Panc1 (cell line): ENCODE measurements around the gene TMEM225.
"Not testable (repeated sequence)": the region's sequence is repeated elsewhere in the genome, so short reads cannot be mapped to it uniquely, and the experiment has no call there.

Experiments
- POLR2AphosphoS5 ChIP-seq: IDR thresholded peaks from 2 replicates; pipeline ENCODE4 v1.6.1; 2012; ENCODE audit warnings: mild to moderate bottlenecking, low read depth, low read length, moderate library complexity
- SIN3A ChIP-seq: IDR thresholded peaks from 2 replicates; pipeline ENCODE4 v1.6.1; 2012; ENCODE audit warnings: low read depth, mild to moderate bottlenecking, low read length, moderate library complexity, borderline replicate concordance; ENCODE audit not compliant: insufficient read depth
- TCF7L2 ChIP-seq: IDR thresholded peaks from 2 replicates; pipeline ENCODE4 v1.6.1; 2011; ENCODE audit warnings: mild to moderate bottlenecking, low read depth, low read length, inconsistent platforms
- TF ChIP-seq, protein P1 (sequence below): fragments of 450-650 bp; IDR thresholded peaks from 2 replicates; pipeline ENCODE4 v1.5.1; 2017; ENCODE audit warnings: mild to moderate bottlenecking

DNA sequence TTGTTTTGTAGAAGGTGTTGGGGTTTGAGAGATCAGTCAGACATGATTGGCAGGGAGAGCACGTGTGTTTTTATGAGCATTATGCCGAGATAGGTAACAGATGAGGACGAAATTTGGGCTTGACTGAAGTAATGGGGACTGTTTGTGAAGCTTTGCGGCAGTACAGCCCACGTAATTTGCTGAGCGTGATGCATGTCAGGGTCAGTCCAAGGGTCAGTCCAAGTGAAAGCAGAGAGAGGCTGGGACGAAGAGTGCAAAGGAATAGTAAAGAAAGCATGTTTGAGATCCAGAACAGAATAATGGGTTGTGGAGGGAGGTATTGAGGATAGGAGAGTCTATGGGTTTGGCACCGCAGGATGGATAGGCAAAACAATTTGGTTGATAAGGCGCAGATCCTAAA, 17.7 kb downstream of the TMEM225 start:
- not testable (repeated sequence) for TF ChIP-seq POLR2AphosphoS5, SIN3A, TCF7L2
- TF ChIP-seq, protein P1, sequence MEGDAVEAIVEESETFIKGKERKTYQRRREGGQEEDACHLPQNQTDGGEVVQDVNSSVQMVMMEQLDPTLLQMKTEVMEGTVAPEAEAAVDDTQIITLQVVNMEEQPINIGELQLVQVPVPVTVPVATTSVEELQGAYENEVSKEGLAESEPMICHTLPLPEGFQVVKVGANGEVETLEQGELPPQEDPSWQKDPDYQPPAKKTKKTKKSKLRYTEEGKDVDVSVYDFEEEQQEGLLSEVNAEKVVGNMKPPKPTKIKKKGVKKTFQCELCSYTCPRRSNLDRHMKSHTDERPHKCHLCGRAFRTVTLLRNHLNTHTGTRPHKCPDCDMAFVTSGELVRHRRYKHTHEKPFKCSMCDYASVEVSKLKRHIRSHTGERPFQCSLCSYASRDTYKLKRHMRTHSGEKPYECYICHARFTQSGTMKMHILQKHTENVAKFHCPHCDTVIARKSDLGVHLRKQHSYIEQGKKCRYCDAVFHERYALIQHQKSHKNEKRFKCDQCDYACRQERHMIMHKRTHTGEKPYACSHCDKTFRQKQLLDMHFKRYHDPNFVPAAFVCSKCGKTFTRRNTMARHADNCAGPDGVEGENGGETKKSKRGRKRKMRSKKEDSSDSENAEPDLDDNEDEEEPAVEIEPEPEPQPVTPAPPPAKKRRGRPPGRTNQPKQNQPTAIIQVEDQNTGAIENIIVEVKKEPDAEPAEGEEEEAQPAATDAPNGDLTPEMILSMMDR, result not testable (repeated sequence)
